ENCODE measurements around the gene ANKRD30A.
"Not testable (repeated sequence)": the region's sequence is repeated elsewhere in the genome, so short reads cannot be mapped to it uniquely, and the experiment has no call there.

Gene ANKRD30A, protein sequence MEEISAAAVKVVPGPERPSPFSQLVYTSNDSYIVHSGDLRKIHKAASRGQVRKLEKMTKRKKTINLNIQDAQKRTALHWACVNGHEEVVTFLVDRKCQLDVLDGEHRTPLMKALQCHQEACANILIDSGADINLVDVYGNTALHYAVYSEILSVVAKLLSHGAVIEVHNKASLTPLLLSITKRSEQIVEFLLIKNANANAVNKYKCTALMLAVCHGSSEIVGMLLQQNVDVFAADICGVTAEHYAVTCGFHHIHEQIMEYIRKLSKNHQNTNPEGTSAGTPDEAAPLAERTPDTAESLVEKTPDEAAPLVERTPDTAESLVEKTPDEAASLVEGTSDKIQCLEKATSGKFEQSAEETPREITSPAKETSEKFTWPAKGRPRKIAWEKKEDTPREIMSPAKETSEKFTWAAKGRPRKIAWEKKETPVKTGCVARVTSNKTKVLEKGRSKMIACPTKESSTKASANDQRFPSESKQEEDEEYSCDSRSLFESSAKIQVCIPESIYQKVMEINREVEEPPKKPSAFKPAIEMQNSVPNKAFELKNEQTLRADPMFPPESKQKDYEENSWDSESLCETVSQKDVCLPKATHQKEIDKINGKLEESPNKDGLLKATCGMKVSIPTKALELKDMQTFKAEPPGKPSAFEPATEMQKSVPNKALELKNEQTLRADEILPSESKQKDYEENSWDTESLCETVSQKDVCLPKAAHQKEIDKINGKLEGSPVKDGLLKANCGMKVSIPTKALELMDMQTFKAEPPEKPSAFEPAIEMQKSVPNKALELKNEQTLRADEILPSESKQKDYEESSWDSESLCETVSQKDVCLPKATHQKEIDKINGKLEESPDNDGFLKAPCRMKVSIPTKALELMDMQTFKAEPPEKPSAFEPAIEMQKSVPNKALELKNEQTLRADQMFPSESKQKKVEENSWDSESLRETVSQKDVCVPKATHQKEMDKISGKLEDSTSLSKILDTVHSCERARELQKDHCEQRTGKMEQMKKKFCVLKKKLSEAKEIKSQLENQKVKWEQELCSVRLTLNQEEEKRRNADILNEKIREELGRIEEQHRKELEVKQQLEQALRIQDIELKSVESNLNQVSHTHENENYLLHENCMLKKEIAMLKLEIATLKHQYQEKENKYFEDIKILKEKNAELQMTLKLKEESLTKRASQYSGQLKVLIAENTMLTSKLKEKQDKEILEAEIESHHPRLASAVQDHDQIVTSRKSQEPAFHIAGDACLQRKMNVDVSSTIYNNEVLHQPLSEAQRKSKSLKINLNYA (N-terminal part only)

DNA sequence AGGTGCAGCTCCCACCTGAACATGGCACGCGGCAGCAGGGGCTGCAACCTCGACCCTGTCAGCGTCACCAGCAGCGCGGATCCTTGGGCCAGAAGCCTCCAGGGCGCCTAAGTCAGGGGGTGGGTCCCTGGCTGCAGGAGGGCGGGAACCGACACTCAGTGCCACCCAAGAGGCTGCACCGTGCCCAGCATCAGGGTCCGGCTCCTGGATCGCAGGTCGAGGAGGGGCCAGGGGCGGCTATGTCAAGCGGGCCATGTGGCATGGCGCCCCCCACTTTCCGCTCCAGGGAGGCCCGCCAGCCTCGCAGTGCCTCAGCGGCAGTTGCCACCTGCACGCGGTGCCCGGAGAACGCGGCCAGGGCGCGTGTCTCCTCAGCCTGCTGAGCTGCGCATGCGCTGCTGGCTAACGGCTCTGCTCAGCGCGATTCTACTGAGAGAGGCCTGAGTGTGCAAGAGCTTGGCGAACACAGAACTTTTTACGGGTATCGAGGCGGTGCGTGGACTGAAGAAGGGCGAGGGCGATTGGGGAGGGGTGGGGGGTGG, at the start of gene ANKRD30A:
Gene ANKRD30A (plus strand): TSS at position 408 of the 542 bp plus-strand sequence. CDS start 190 bp downstream, outside the sequence.
- TF ChIP-seq, protein P1, sequence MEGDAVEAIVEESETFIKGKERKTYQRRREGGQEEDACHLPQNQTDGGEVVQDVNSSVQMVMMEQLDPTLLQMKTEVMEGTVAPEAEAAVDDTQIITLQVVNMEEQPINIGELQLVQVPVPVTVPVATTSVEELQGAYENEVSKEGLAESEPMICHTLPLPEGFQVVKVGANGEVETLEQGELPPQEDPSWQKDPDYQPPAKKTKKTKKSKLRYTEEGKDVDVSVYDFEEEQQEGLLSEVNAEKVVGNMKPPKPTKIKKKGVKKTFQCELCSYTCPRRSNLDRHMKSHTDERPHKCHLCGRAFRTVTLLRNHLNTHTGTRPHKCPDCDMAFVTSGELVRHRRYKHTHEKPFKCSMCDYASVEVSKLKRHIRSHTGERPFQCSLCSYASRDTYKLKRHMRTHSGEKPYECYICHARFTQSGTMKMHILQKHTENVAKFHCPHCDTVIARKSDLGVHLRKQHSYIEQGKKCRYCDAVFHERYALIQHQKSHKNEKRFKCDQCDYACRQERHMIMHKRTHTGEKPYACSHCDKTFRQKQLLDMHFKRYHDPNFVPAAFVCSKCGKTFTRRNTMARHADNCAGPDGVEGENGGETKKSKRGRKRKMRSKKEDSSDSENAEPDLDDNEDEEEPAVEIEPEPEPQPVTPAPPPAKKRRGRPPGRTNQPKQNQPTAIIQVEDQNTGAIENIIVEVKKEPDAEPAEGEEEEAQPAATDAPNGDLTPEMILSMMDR (IDR thresholded peaks at IDR 0.05) = no peak
- Histone ChIP-seq H3K4me3 (no peak within 1 kb of the TSS), H3K27ac (no peak within 1 kb of the TSS)
- no peak for DNase-seq (ENCODE audit: low spot score)

DNA sequence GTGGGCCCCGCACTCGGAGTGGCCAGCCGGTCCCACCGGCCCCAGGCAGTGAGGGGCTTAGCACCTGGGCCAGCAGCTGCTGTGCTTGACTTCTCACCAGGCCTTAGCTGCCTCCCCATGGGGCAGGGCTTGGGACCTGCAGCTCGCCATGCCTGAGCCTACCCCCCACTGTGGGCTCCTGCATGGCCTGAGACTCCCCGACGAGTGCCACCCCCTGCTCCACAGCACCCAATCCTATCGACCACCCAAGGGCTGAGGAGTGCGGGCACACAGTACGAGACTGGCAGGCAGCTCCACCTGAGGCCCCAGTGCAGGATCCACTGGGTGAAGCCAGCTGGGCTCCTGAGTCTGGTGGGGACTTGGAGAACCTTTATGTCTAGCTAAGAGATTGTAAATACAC, 49.3 kb upstream of the ANKRD30A start:
- not testable (repeated sequence) for DNase-seq (ENCODE audit: low spot score); H3K27ac ChIP-seq; H3K4me3 ChIP-seq

DNA sequence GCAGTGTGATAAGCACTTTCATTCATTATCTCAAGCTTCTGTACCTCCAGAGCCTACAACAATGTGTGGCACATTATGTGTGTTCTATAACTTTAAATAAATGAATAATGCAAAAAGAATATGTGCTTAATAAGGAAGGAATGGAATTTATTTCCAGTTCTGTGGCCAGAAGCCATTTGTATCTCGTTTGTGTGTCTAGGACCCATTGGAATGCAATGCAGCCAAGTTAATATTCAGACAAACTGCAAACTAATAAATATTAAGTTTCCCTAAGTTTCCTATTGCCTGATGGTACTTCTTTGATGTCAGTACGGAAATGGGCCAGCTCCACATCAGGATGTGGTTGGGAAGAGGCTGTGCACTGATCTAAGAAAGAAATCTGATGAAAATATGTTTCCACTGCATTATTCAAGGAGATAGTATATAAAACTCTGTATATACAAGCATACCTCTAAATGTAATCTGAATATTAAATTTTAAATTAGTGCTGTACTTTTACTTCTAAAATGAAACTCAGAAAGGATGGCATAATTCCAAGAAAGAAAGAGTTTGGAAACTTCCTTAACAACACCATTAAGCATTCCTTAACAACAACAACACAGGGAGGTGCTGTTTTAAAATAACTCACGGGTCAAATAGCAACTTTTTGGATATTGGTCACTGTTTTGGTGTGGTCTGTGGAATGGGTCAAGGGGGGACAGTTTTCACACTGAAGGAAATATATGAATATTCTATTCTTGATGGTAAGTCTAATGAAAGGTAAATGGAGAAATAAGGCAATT, 29.4 kb upstream of the ANKRD30A start:
- TF ChIP-seq, protein P1 (IDR thresholded peaks at IDR 0.05) = no peak
- Histone ChIP-seq H3K4me3 (no peak overlapping the region), H3K27ac (no peak overlapping the region)
- DNase-seq (ENCODE audit: low spot score) = no peak

- TF ChIP-seq, protein P1 (IDR thresholded peaks at IDR 0.05) = no peak
- no peak overlapping the region for H3K4me3 ChIP-seq
Measured at GRCh38 chr10:37101261-37101660, 24.1 kb upstream of the ANKRD30A start.

DNA sequence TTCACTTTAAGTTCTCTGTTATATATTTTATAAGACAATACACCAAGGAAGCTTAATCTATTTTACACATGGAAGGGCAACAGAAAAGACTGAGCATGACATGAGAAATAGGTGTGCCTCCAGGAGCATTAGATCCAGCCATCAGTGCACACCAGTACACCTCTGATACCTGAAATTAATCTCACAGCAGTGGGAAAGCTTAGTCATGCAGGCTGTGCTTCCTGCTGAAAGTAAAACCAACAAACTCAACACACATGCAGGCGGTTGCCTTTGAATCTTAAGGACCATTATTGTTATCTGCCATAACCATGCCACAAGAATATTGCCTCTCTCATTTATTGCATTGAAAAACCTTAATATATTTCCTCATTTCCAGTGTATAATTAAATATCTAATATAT, 16.4 kb upstream of the ANKRD30A start:
- Histone ChIP-seq H3K4me3 (no peak overlapping the region), H3K27ac (no peak overlapping the region)
- TF ChIP-seq, protein P1 (IDR thresholded peaks at IDR 0.05) = no peak
- DNase-seq (ENCODE audit: low spot score) = no peak

More at GRCh38 chr10:37101261-37101660, 24.1 kb upstream of the ANKRD30A start:
- DNase-seq (ENCODE audit: low spot score) = no peak
- H3K27ac ChIP-seq = no peak overlapping the region

DNA sequence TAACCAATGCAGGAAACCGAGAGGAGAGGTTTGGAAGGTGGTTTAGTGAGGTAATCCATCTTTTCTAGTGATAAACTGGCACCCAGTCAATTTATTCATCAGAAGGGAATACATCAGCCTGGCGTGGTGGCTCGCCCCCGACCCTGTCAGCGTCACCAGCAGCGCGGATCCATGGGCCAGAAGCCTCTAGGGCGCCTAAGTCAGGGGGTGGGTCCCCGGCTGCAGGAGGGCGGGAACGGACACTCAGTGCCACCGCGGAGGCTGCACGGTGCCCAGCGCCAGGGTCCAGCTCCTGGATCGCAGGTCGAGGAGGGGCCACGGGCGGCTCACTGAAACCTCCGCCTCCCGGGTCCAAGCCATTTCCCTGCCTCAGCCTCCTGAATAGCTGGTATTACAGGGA, 866 bp upstream of the ANKRD30A start:
- Histone ChIP-seq H3K4me3 (no peak overlapping the region), H3K27ac (no peak overlapping the region)
- no peak for DNase-seq (ENCODE audit: low spot score)
- TF ChIP-seq, protein P1 (IDR thresholded peaks at IDR 0.05) = no peak

Measured in coronary artery (tissue), 2 donors.